HepG2 (cell line): ENCODE data around the gene STRBP. TPM values are rescaled to one million over a fixed set of nuclear protein-coding genes. Genes with fewer than 3 reads are reported as not detected.

ENCODE experiments used
- CREM ChIP-seq, 2 experiments: sonication (generic) in 1 of 2; formaldehyde crosslinking in 1 of 2; IDR thresholded peaks; 2 replicates each; pipeline versions ENCODE4 v1.4.0 to v1.6.1; 2016 to 2020; ENCODE audit warnings: antibody characterized with exemption in 1 of 2, mild to moderate bottlenecking in 1 of 2, missing genetic modification reagents in 1 of 2
- FOXO4 ChIP-seq: sonication (generic); formaldehyde crosslinking; conservative IDR thresholded peaks from 2 replicates; pipeline ENCODE4 v1.8.1; 2023; ENCODE audit warnings: missing genetic modification reagents
- HOXD1 ChIP-seq: sonication (generic); formaldehyde crosslinking; IDR thresholded peaks from 2 replicates; pipeline ENCODE4 v1.5.0; 2020; ENCODE audit warnings: missing genetic modification reagents
- JARID2 ChIP-seq: sonication (generic); formaldehyde crosslinking; IDR thresholded peaks from 2 replicates; pipeline ENCODE4 v1.8.1; 2023; ENCODE audit warnings: missing genetic modification reagents, inconsistent platforms; ENCODE audit not compliant: insufficient replicate concordance
- KIAA2018 ChIP-seq: sonication (generic); formaldehyde crosslinking; IDR thresholded peaks from 2 replicates; pipeline ENCODE4 v1.5.0; 2020; ENCODE audit warnings: mild to moderate bottlenecking, missing genetic modification reagents, borderline replicate concordance
- KLF6 ChIP-seq: IDR thresholded peaks from 2 replicates; pipeline ENCODE4 v1.8.0; 2016; ENCODE audit warnings: missing biosample characterization, missing genetic modification reagents
- MZF1 ChIP-seq: sonication (generic); formaldehyde crosslinking; IDR thresholded peaks from 2 replicates; pipeline ENCODE4 v1.8.1; 2023; ENCODE audit warnings: mild to moderate bottlenecking, missing genetic modification reagents, borderline replicate concordance
- SAP130 ChIP-seq: IDR thresholded peaks from 2 replicates; pipeline ENCODE4 v1.6.1; 2016; ENCODE audit warnings: low read depth
- SYNCRIP ChIP-seq: fragments of 200-400 bp; formaldehyde crosslinking; IDR thresholded peaks from 2 replicates; pipeline ENCODE4 v1.6.1; 2018; ENCODE audit warnings: mild to moderate bottlenecking, low read depth, low read length; ENCODE audit not compliant: insufficient read depth
- UBTF ChIP-seq: sonication (generic); formaldehyde crosslinking; IDR thresholded peaks from 2 replicates; pipeline ENCODE4 v1.4.0; 2020; ENCODE audit warnings: mild to moderate bottlenecking, missing genetic modification reagents
- ZBTB33 ChIP-seq: sonication (generic); formaldehyde crosslinking; IDR thresholded peaks from 2 replicates; pipeline ENCODE4 v1.4.0; 2020; ENCODE audit warnings: missing genetic modification reagents
- ZFY ChIP-seq: sonication (generic); formaldehyde crosslinking; IDR thresholded peaks from 2 replicates; pipeline ENCODE4 v1.4.0; 2020; ENCODE audit warnings: missing genetic modification reagents
- ZNF598 ChIP-seq: sonication (generic); formaldehyde crosslinking; IDR thresholded peaks from 2 replicates; pipeline ENCODE4 v1.5.1; 2020; ENCODE audit warnings: mild to moderate bottlenecking, missing genetic modification reagents, borderline replicate concordance
- ZNF749 ChIP-seq: sonication (generic); formaldehyde crosslinking; IDR thresholded peaks from 2 replicates; pipeline ENCODE4 v1.8.0; 2022; ENCODE audit warnings: mild to moderate bottlenecking, missing genetic modification reagents, moderate library complexity, borderline replicate concordance
- polyA plus RNA-seq, 8 experiments: library from polyadenylated mRNA; depleted of rRNA in 3 of 8; stranded (reverse) in 7 of 8; unstranded in 1 of 8; fragments of >200 nt; fragmentation: Illumina TruSeq in 4 of 8; extraction: Trizol in 4 of 8; gene quantifications; 2 replicates each; pipeline versions ENCODE4 v1.2.1 to v1.2.3, GENCODE V29; 2011 to 2016; ENCODE audit warnings: low read depth in 4 of 8, missing spikeins in 1 of 8, mixed read lengths in 1 of 8; ENCODE audit not compliant: insufficient read depth in 1 of 8
- total RNA-seq, 5 experiments: library from RNA; depleted of rRNA; stranded (reverse); fragments of >200 nt; fragmentation: Illumina TruSeq; extraction: Trizol; gene quantifications; 2 replicates each; pipeline ENCODE4 v1.2.3, GENCODE V29; 2016; ENCODE audit warnings: low read depth in 1 of 5

The STRBP gene
- total and polyA plus RNA-seq, 2 of the 13 experiments (the other 11 are each of a cell fraction or from before 2014, with no cell fraction given) = 14.5 to 38.5 TPM

- TF ChIP-seq ZBTB33 (CRISPR knock-in tag) (peak; percentile 53), KIAA2018 (CRISPR knock-in tag) (no peak), ZFY (CRISPR knock-in tag) (no peak), JARID2 (CRISPR knock-in tag) (no peak), KLF6 (CRISPR knock-in tag) (0 out of 2 replicates have a peak, but pooled peaks have one; percentile 47), SYNCRIP (no peak), MZF1 (CRISPR knock-in tag) (no peak), ZNF749 (CRISPR knock-in tag) (no peak), SAP130 (CRISPR knock-in tag) (peak; percentile 77), UBTF (peak; percentile 20; the same call in 1 of the 2 replicates), HOXD1 (CRISPR knock-in tag) (no peak), CREM (IDR thresholded peaks at IDR 0.05) (0 out of 2 replicates have a peak, but pooled peaks have one; percentile 35), CREM (CRISPR knock-in tag; IDR thresholded peaks at IDR 0.05) (no peak), FOXO4 (CRISPR knock-in tag) (no peak), ZNF598 (CRISPR knock-in tag) (no peak)
These were observed 158.7 kb downstream of the STRBP start (continued) for GRCh38 chr9:123109540-123110279.
